ENCODE measurements around the gene ABHD17A. TPM values are rescaled to one million over a fixed set of nuclear protein-coding genes. Genes with fewer than 3 reads are reported as not detected.

The ABHD17A gene
- total RNA-seq, 1 experiment from 2014 or later, result 60.7 TPM

DNA sequence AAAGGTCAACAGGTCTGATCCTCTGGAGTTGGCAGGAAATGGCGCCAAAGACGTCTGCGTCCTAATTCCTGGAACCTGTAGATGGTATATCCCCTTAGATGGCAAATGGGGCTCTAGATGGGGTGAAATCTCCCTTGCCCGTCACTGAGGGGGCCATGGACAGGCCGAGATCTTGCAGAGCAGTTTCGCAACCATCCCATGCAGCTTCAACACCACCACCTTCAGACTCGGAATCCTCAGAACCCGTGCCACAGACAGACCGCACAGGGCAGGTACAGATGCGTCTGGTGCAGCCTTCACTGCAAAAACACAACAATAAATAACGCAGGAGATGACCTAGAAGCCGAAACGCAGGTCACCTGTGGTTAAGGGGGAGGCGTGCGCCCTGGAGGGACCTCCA lies 54.7 kb downstream of the ABHD17A start (continued):
- TF ChIP-seq, protein P1, sequence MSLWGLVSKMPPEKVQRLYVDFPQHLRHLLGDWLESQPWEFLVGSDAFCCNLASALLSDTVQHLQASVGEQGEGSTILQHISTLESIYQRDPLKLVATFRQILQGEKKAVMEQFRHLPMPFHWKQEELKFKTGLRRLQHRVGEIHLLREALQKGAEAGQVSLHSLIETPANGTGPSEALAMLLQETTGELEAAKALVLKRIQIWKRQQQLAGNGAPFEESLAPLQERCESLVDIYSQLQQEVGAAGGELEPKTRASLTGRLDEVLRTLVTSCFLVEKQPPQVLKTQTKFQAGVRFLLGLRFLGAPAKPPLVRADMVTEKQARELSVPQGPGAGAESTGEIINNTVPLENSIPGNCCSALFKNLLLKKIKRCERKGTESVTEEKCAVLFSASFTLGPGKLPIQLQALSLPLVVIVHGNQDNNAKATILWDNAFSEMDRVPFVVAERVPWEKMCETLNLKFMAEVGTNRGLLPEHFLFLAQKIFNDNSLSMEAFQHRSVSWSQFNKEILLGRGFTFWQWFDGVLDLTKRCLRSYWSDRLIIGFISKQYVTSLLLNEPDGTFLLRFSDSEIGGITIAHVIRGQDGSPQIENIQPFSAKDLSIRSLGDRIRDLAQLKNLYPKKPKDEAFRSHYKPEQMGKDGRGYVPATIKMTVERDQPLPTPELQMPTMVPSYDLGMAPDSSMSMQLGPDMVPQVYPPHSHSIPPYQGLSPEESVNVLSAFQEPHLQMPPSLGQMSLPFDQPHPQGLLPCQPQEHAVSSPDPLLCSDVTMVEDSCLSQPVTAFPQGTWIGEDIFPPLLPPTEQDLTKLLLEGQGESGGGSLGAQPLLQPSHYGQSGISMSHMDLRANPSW (CRISPR knock-in tag; conservative IDR thresholded peaks at IDR 0.05; ENCODE audit: low read depth), result no peak
- TF ChIP-seq ZNF423 (CRISPR knock-in tag; IDR thresholded peaks at IDR 0.05), result no peak
- TF ChIP-seq, protein P2, sequence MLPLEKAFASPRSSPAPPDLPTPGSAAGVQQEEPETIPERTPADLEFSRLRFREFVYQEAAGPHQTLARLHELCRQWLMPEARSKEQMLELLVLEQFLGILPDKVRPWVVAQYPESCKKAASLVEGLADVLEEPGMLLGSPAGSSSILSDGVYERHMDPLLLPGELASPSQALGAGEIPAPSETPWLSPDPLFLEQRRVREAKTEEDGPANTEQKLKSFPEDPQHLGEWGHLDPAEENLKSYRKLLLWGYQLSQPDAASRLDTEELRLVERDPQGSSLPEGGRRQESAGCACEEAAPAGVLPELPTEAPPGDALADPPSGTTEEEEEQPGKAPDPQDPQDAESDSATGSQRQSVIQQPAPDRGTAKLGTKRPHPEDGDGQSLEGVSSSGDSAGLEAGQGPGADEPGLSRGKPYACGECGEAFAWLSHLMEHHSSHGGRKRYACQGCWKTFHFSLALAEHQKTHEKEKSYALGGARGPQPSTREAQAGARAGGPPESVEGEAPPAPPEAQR (CRISPR knock-in tag; IDR thresholded peaks at IDR 0.05), result no peak
- TF ChIP-seq HMGA2 (CRISPR knock-in tag; IDR thresholded peaks at IDR 0.05), result no peak
- TF ChIP-seq, protein P3, sequence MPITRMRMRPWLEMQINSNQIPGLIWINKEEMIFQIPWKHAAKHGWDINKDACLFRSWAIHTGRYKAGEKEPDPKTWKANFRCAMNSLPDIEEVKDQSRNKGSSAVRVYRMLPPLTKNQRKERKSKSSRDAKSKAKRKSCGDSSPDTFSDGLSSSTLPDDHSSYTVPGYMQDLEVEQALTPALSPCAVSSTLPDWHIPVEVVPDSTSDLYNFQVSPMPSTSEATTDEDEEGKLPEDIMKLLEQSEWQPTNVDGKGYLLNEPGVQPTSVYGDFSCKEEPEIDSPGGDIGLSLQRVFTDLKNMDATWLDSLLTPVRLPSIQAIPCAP (CRISPR knock-in tag; IDR thresholded peaks at IDR 0.05), result no peak

DNA sequence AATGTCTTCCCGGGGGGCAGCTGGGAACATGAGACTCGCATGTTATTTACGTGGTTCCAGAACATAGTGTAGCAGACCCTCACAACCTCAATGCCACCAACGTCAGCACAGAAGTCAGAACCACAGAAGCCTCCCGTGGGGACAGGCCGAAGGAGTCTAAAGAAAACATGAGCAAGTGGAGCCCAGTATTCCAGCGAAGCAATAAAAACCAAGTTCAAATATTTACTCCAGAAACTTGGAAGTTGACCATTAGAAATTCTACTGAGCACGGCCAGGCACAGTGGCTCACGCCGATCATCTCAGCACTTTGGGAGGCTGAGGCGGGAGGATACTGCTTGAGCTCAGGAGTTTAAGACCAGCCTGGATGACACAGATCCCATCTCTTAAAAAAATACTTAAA lies 55.3 kb downstream of the ABHD17A start:
- peaks cover 4% of the 10 kb centered on the region; the same call in 1 of the 2 replicates for H3K4me1 Mint-ChIP-seq
- peaks cover 4% of the 10 kb centered on the region for H3K36me3 Mint-ChIP-seq
- ATAC-seq (no peak), DNase-seq (ENCODE audit: low spot score) (no peak)
- H3K4me3 Mint-ChIP-seq, result no peak overlapping the region
- no peak overlapping the region for H3K27ac Mint-ChIP-seq
- H3K27me3 Mint-ChIP-seq (ENCODE audit: low read depth), result no peaks in the 10 kb centered on the region
- no peaks in the 10 kb centered on the region for H3K9me3 Mint-ChIP-seq
- TF ChIP-seq ZNF423 (CRISPR knock-in tag; IDR thresholded peaks at IDR 0.05) (no peak), GABPB1 (CRISPR knock-in tag; IDR thresholded peaks at IDR 0.05) (no peak), ZNF317 (CRISPR knock-in tag; IDR thresholded peaks at IDR 0.05; ENCODE audit: borderline replicate concordance, low read depth) (no peak)
- TF ChIP-seq, protein P4, sequence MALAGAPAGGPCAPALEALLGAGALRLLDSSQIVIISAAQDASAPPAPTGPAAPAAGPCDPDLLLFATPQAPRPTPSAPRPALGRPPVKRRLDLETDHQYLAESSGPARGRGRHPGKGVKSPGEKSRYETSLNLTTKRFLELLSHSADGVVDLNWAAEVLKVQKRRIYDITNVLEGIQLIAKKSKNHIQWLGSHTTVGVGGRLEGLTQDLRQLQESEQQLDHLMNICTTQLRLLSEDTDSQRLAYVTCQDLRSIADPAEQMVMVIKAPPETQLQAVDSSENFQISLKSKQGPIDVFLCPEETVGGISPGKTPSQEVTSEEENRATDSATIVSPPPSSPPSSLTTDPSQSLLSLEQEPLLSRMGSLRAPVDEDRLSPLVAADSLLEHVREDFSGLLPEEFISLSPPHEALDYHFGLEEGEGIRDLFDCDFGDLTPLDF (CRISPR knock-in tag; IDR thresholded peaks at IDR 0.05), result no peak
- TF ChIP-seq, protein P5, sequence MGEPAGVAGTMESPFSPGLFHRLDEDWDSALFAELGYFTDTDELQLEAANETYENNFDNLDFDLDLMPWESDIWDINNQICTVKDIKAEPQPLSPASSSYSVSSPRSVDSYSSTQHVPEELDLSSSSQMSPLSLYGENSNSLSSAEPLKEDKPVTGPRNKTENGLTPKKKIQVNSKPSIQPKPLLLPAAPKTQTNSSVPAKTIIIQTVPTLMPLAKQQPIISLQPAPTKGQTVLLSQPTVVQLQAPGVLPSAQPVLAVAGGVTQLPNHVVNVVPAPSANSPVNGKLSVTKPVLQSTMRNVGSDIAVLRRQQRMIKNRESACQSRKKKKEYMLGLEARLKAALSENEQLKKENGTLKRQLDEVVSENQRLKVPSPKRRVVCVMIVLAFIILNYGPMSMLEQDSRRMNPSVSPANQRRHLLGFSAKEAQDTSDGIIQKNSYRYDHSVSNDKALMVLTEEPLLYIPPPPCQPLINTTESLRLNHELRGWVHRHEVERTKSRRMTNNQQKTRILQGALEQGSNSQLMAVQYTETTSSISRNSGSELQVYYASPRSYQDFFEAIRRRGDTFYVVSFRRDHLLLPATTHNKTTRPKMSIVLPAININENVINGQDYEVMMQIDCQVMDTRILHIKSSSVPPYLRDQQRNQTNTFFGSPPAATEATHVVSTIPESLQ (CRISPR knock-in tag; IDR thresholded peaks at IDR 0.05), result no peak
- ChIA-PET POLR2A (no interaction called here), CTCF (interaction anchor here (1.3 to 4.9 kb wide), 2 partner anchors 7 to 62 kb away, joined by 3 to 216 read pairs; no protein-coding TSS in a partner anchor)

DNA sequence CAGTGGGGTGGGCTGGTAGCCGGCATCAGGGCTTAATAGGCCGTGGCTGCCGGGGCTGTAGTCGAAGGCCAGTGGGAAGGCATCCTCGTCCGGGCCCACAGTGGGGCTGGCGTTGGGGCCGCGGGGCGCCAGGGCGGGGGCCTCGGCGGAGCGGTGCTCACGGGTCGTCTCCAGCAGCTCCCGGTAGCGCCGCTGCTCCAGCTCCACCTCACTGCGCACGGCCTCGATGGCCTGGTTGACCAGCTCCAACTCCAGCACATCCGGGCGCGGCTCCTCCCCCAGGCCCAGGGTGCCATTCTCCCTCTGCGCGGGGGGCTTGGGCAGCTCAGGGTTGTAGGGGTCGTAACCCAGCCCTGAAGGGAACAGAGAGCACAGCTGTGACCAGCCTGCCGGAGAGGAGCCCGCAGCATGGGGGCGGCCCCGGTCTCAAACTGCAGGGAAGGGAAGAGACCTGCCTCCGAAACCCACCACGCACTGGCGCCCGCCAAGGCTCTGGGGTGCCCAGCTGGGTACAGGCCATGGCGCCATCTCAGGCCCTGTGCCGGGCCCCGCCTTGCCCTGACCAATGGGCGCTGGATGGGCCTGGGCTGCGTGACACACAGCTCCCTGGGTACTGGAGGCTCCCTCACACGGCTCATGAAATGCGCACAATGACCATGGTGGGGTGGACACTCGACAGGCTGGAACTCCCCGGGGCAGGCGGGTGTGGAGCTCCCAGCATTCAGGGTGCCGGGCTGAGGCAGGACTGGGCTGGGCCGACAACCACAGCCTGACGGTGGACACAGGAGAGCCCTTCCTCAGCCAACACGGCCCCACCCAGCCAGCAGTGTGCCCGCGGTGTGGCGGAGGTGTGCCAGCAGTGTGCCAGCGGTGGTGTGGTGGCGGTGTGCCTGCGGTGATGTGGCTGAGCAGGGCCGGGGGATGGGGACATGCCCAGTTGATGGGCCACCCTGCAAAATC lies 56.7 kb downstream of the ABHD17A start:
- CTCF ChIA-PET, result interaction anchor here (0.8 to 4.9 kb wide), 9 partner anchors 8 to 282 kb away, joined by 3 to 216 read pairs (median 4); no protein-coding TSS in a partner anchor
- ATAC-seq (no peak), DNase-seq (ENCODE audit: low spot score) (no peak)

More for the DNA sequence above, 56.7 kb downstream of the ABHD17A start:
- H3K4me1 Mint-ChIP-seq, result peaks cover 6% of the 10 kb centered on the region; the same call in 1 of the 2 replicates
- no peaks in the 10 kb centered on the region for H3K27me3 Mint-ChIP-seq (ENCODE audit: low read depth)
- POLR2A ChIA-PET, result interaction anchor here (0.7 to 1.8 kb wide), 3 partner anchors 9 to 60 kb away, joined by 3 to 5 read pairs (median 4); no protein-coding TSS in a partner anchor
- no peak overlapping the region for H3K4me3 Mint-ChIP-seq
- no peak overlapping the region for H3K27ac Mint-ChIP-seq
- peaks cover 8% of the 10 kb centered on the region for H3K36me3 Mint-ChIP-seq
- TF ChIP-seq SMAD3 (CRISPR knock-in tag; IDR thresholded peaks at IDR 0.05; ENCODE audit: borderline replicate concordance) (no peak), ELF4 (CRISPR knock-in tag; IDR thresholded peaks at IDR 0.05; ENCODE audit: low read depth) (no peak), FOXK1 (CRISPR knock-in tag; IDR thresholded peaks at IDR 0.05) (no peak), NR1H2 (CRISPR knock-in tag; IDR thresholded peaks at IDR 0.05) (no peak), NFYB (CRISPR knock-in tag; conservative IDR thresholded peaks at IDR 0.05; ENCODE audit: low read depth) (no peak)
- TF ChIP-seq, protein P6, sequence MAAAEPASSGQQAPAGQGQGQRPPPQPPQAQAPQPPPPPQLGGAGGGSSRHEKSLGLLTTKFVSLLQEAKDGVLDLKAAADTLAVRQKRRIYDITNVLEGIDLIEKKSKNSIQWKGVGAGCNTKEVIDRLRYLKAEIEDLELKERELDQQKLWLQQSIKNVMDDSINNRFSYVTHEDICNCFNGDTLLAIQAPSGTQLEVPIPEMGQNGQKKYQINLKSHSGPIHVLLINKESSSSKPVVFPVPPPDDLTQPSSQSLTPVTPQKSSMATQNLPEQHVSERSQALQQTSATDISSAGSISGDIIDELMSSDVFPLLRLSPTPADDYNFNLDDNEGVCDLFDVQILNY (CRISPR knock-in tag; IDR thresholded peaks at IDR 0.05), result no peak
- TF ChIP-seq, protein P7, sequence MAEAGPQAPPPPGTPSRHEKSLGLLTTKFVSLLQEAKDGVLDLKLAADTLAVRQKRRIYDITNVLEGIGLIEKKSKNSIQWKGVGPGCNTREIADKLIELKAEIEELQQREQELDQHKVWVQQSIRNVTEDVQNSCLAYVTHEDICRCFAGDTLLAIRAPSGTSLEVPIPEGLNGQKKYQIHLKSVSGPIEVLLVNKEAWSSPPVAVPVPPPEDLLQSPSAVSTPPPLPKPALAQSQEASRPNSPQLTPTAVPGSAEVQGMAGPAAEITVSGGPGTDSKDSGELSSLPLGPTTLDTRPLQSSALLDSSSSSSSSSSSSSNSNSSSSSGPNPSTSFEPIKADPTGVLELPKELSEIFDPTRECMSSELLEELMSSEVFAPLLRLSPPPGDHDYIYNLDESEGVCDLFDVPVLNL (CRISPR knock-in tag; IDR thresholded peaks at IDR 0.05; ENCODE audit: borderline replicate concordance, low read depth), result no peak
- TF ChIP-seq, protein P8, sequence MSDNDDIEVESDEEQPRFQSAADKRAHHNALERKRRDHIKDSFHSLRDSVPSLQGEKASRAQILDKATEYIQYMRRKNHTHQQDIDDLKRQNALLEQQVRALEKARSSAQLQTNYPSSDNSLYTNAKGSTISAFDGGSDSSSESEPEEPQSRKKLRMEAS (CRISPR knock-in tag; IDR thresholded peaks at IDR 0.05), result no peak
- H3K9me3 Mint-ChIP-seq, result no peaks in the 10 kb centered on the region
